GM19239 (cell line): ENCODE results near the gene WDR86.

Source experiments
- DNase-seq: peaks from one replicate; pipeline ENCODE4 v3.0.0; 2011; ENCODE audit warnings: low spot score; ENCODE audit not compliant: insufficient read length
- FAIRE-seq: peaks from 2 replicates; lab custom pipeline; 2011; peaks lifted over from hg19 to GRCh38; lab: Jason Lieb, UNC

Gene WDR86

GRCh38 chr7:151336027-151336708 is 73.7 kb downstream of the WDR86 start:
- FAIRE-seq (no peak), DNase-seq (no peak)

GRCh38 chr7:151334628-151335027 is 75.2 kb downstream of the WDR86 start:
- DNase-seq (no peak), FAIRE-seq (peak; percentile 44)
